Stomach (tissue), 9 donors: ENCODE measurements around the gene TUB. TPM values are rescaled to one million over a fixed set of nuclear protein-coding genes. Genes with fewer than 3 reads are reported as not detected.
A peak's percentile ranks its signal among the peaks of the same experiment; 100 is the strongest.

Experiments used
- DNase-seq, 2 donors: peaks; one replicate each; pipeline versions ENCODE4 v3.0.0 to v3.0.0-alpha.2; 2013 to 2019
- H3K27ac ChIP-seq, 5 donors: fragments of 200-600 bp in 4 of 5; sonication (generic) in 4 of 5; one replicate each; pipeline ENCODE4 v1.5.1; 2013 to 2019; ENCODE audit warnings: mild to moderate bottlenecking in 1 of 5, moderate library complexity in 1 of 5
- H3K27me3 ChIP-seq, 3 donors: fragments of 200-600 bp; sonication (generic); one replicate each; pipeline ENCODE4 v1.5.1; 2017 to 2019; ENCODE audit warnings: mixed run types in 1 of 3
- H3K36me3 ChIP-seq, 4 donors: fragments of 200-600 bp; sonication (generic); 1 replicate in 3 of 4; 2 replicates in 1 of 4; pipeline ENCODE4 v1.5.1; 2016 to 2019
- H3K4me1 ChIP-seq, 4 donors: fragments of 200-600 bp; sonication (generic); one replicate each; pipeline ENCODE4 v1.5.1; 2016 to 2019
- H3K4me3 ChIP-seq, 4 donors: fragments of 200-600 bp; sonication (generic) in 3 of 4; one replicate each; pipeline ENCODE4 v1.5.1; 2016 to 2019; ENCODE audit warnings: mild to moderate bottlenecking in 1 of 4
- H3K9me3 ChIP-seq, 4 donors: fragments of 200-600 bp; sonication (generic); one replicate each; pipeline ENCODE4 v1.5.1; 2016 to 2019
- EP300 ChIP-seq: sonication (generic); formaldehyde crosslinking; IDR thresholded peaks from one replicate; pipeline ENCODE4 v1.6.1; 2017; ENCODE audit warnings: antibody characterized with exemption
- POLR2A ChIP-seq, 4 donors: fragments of 450-650 bp; IDR thresholded peaks; one replicate each; pipeline ENCODE4 v1.6.1; 2016; ENCODE audit warnings: antibody characterized with exemption in 4 of 4, control low read depth in 2 of 4, mild to moderate bottlenecking in 1 of 4, moderate library complexity in 1 of 4
- POLR2AphosphoS5 ChIP-seq, 3 donors: sonication (generic); formaldehyde crosslinking; IDR thresholded peaks; one replicate each; pipeline ENCODE4 v1.6.1; 2016; ENCODE audit warnings: antibody characterized with exemption in 3 of 3
- WGBS, 5 donors: extraction: QIAGEN DNeasy Blood & Tissue Kit in 3 of 5; methylation state at CpG; one replicate each; pipeline versions ENCODE4 v1.1.5 to v1.1.7; 2013 to 2018; 5-methylcytosine and 5-hydroxymethylcytosine counted together
- intact Hi-C: fragments of 100-400 bp; cut with DNase I; formaldehyde crosslinking; loops from one replicate; pipeline ENCODE4 v1.15.1; 2023; ENCODE audit warnings: low total_unique reads
- polyA plus RNA-seq, 3 donors: library from polyadenylated mRNA; stranded (reverse); fragments of 200-250 nt; gene quantifications; one replicate each; pipeline ENCODE4 v1.2.3, GENCODE V29; 2013
- total RNA-seq, 5 donors: library from RNA; depleted of rRNA; stranded (reverse); fragments of >200 nt; gene quantifications; one replicate each; pipeline versions ENCODE4 v1.1.0 to v1.2.3, GENCODE V29; 2014 to 2016
- TF ChIP-seq, protein P1 (sequence below), 7 experiments: fragments of 450-650 bp in 4 of 7; fragments of 200-600 bp in 3 of 7; sonication (generic) in 3 of 7; IDR thresholded peaks; one replicate each; pipeline ENCODE4 v1.5.1; 2016 to 2019; ENCODE audit warnings: antibody characterized with exemption in 7 of 7, control low read depth in 2 of 7, mild to moderate bottlenecking in 1 of 7
- donor health status: healthy with polysubstance abuse.
- donor health status: Bipolar disorder and iron deficiency.
- donor health status: healthy.

The TUB gene
- total and polyA plus RNA-seq, 8 donors: under 0.01 to 12.1 (median 1.4) TPM; not detected in 1

DNA sequence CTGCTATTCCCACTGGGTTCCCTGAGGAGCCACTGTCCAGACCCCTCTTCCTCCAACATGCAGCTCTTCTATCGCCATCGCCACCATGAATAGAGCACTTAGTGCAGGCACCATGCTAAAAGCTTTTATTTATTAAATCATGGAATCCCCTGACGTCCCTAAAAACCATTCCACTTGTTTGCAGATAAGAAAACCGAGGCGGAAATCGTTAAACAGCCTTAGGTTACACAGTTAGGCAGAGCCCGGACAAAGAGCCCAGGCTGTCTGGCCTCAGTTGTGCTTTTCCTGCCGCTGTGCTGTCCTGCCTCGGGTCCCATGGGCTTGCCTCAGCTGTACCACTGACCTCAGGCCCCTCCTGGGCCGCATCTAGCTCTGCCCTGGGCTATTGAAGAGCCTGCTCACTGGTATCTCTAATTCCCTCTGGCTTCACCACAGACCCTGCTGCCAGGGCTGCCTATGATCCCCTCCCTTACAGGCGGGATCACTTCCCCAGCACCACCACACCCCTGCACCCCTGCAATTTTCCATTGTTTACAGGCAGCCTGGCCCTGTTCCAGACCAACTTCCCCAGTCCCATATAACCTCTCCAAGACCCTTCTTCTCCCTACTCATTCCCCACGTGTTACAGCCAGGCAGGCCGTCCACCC, 13.0 kb upstream of the TUB start:
- H3K27ac ChIP-seq: peak overlapping the region in 4 of 5 donors; percentile 38 to 57 (median 42)
- 65 to 75% (median 68%) methylated on average over 13 of the region's 13 CpGs for WGBS, 5 donors
- DNase-seq: peak in 1 of 2 donors; percentile 21

DNA sequence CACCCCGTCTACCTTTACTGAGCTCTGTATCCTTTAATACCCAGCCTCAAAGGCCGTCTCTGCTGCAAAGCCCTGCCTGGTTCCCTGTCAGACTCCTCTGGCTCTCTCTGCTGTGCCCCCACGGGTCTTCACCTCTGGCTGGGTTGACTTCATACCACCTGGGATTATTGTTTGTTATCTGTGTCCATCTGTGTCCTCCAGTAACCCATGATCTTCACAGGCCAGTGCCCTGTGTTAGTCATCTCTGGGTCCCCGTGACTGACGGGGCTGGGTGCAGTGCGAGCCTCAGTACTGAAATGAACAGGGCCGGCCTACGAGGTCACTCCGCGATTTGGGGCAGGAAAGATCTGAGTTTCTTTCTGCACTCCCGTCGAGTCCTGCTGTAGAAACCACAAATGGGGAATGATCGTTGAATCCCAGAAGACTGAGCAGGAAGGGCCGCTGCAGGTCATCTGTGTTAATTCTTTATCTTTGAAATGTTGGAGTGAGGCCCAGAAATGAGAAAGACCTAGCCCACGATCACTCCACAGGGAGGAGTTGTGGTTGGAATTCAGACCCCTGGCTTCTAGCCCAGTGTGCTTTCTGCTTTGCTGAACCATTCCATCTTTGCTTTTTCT, 12.3 kb upstream of the TUB start:
- TF ChIP-seq, protein P1, sequence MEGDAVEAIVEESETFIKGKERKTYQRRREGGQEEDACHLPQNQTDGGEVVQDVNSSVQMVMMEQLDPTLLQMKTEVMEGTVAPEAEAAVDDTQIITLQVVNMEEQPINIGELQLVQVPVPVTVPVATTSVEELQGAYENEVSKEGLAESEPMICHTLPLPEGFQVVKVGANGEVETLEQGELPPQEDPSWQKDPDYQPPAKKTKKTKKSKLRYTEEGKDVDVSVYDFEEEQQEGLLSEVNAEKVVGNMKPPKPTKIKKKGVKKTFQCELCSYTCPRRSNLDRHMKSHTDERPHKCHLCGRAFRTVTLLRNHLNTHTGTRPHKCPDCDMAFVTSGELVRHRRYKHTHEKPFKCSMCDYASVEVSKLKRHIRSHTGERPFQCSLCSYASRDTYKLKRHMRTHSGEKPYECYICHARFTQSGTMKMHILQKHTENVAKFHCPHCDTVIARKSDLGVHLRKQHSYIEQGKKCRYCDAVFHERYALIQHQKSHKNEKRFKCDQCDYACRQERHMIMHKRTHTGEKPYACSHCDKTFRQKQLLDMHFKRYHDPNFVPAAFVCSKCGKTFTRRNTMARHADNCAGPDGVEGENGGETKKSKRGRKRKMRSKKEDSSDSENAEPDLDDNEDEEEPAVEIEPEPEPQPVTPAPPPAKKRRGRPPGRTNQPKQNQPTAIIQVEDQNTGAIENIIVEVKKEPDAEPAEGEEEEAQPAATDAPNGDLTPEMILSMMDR (IDR thresholded peaks at IDR 0.05): no peak
- TF ChIP-seq POLR2AphosphoS5 (IDR thresholded peaks at IDR 0.05) (peak in 1 of 3 donors; percentile 3), EP300 (no peak), POLR2A (IDR thresholded peaks at IDR 0.05) (no peak)
- Histone ChIP-seq H3K36me3 (no peaks in the 10 kb centered on the region), H3K9me3 (no peaks in the 10 kb centered on the region), H3K27me3 (peaks cover 0 to 11% (median 0%) of the 10 kb centered on the region in 3 donors), H3K4me3 (no peak overlapping the region), H3K27ac (peak overlapping the region in 4 of 5 donors; percentile 38 to 57 (median 42)), H3K4me1 (peaks cover 14 to 43% (median 22%) of the 10 kb centered on the region in 4 donors)
- intact Hi-C loops: no loop called here
- DNase-seq: peak in 1 of 2 donors; percentile 87
- 15 to 28% (median 20%) methylated on average over 15 of the region's 15 CpGs for WGBS, 5 donors

More for the DNA sequence above, 13.0 kb upstream of the TUB start:
- intact Hi-C loops: no loop called here
- Histone ChIP-seq H3K36me3 (no peaks in the 10 kb centered on the region), H3K4me3 (no peak overlapping the region), H3K4me1 (peaks cover 14 to 50% (median 24%) of the 10 kb centered on the region in 4 donors), H3K9me3 (no peaks in the 10 kb centered on the region), H3K27me3 (peaks cover 0 to 11% (median 0%) of the 10 kb centered on the region in 3 donors)
- TF ChIP-seq EP300 (no peak), POLR2AphosphoS5 (IDR thresholded peaks at IDR 0.05) (no peak), POLR2A (IDR thresholded peaks at IDR 0.05) (no peak)
- TF ChIP-seq, protein P1 (IDR thresholded peaks at IDR 0.05): no peak

DNA sequence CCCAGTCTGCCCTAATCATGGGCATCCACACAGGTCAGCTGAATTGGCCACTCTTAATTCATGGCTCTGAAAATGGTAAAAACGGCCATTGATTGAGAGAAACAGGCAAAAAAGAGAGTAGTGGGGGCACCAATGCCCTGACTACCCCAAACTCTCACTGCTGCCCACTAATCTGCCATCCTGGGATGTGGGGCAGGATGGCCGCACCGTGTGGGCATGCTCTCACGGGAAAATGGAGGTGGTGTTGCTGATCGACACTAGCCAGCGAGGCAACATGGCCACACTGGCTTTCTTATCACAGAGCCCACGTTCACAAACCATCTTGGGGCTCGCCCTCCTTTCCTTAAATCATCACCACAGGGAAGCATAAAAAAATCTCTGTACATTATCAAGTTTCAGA, 11.2 kb upstream of the TUB start:
- TF ChIP-seq EP300: no peak
- TF ChIP-seq POLR2AphosphoS5 (IDR thresholded peaks at IDR 0.05): no peak
- no peak for TF ChIP-seq POLR2A (IDR thresholded peaks at IDR 0.05)
- TF ChIP-seq, protein P1 (IDR thresholded peaks at IDR 0.05): no peak
- Histone ChIP-seq H3K4me1 (peaks cover 14 to 38% (median 19%) of the 10 kb centered on the region in 4 donors), H3K4me3 (no peak overlapping the region), H3K27ac (no peak overlapping the region), H3K9me3 (no peaks in the 10 kb centered on the region), H3K36me3 (no peaks in the 10 kb centered on the region), H3K27me3 (peaks cover 0 to 11% (median 0%) of the 10 kb centered on the region in 3 donors)
- intact Hi-C loops: no loop called here
- DNase-seq: no peak
- WGBS, 5 donors: 75 to 87% (median 85%) methylated on average over 8 of the region's 8 CpGs

DNA sequence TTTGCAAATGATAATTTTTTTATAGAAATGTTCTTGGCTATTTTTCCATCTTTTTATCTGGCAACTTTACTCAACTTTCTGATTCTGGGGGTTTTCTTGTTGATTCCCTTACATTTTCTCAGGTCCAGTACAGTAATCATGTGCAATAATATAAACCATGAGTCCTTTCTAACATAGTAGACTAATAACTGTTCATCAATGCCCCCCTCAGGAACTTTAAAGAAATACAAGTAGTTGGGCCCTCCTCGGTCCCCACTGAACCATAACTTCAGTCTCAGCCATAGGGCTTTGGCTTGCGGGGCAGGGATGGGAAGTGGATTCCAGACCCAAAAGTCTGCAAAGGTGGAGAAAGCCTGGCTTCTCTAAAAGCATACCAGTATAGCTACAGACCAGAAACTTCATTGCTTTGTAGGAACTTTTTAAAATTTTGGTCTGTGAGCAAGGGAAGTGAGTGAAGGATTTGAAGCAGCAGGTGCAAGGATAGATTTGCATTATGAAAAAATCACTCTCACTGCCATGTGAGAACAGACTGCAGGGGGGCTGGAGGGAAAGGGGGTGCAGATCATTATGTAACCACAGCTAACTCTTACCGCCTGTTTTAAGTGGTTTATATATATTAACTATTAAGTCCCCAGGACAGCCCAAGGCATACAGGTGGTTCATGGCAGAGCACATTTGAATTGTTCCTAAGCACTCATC, 10.4 kb upstream of the TUB start:
- no peak overlapping the region for H3K27ac ChIP-seq
- 36 to 43% (median 36%) methylated on average over 3 of the region's 3 CpGs for WGBS, 5 donors
- peak in 1 of 2 donors; percentile 55 for DNase-seq

More for the DNA sequence above, 10.4 kb upstream of the TUB start:
- H3K36me3 ChIP-seq: no peaks in the 10 kb centered on the region
- intact Hi-C loops: no loop called here
- H3K4me1 ChIP-seq: peaks cover 14 to 37% (median 19%) of the 10 kb centered on the region in 4 donors
- H3K9me3 ChIP-seq: no peaks in the 10 kb centered on the region
- peaks cover 0 to 11% (median 0%) of the 10 kb centered on the region in 3 donors for H3K27me3 ChIP-seq
- no peak overlapping the region for H3K4me3 ChIP-seq
- TF ChIP-seq POLR2A (IDR thresholded peaks at IDR 0.05): no peak
- TF ChIP-seq, protein P1 (IDR thresholded peaks at IDR 0.05): no peak
- no peak for TF ChIP-seq POLR2AphosphoS5 (IDR thresholded peaks at IDR 0.05)
- no peak for TF ChIP-seq EP300
